T1000 (cell line): Measurements from ENCODE around the gene RIIAD1.
"Not testable (repeated sequence)": the region's sequence is repeated elsewhere in the genome, so short reads cannot be mapped to it uniquely, and the experiment has no call there.

ENCODE experiments used
- DNase-seq: peaks from one replicate; lab custom pipeline; 2025; ENCODE audit warnings: mixed read lengths; lab: John Stamatoyannopoulos, UW

Gene RIIAD1

GRCh38 chr1:151733995-151734394 is 12.7 kb downstream of the RIIAD1 start:
- DNase-seq, result not testable (repeated sequence)

- no peak for DNase-seq
These were observed 15.7 kb downstream of the RIIAD1 start for GRCh38 chr1:151737026-151737425.

- DNase-seq, result no peak
These were observed 16.2 kb downstream of the RIIAD1 start for GRCh38 chr1:151737479-151737878.

GRCh38 chr1:151739590-151740355 is 18.5 kb downstream of the RIIAD1 start:
- DNase-seq, result no peak

- no peak for DNase-seq
These were observed 20.2 kb downstream of the RIIAD1 start for GRCh38 chr1:151741516-151741915.

- DNase-seq, result no peak
These were observed 35.0 kb downstream of the RIIAD1 start for GRCh38 chr1:151756291-151756690.

GRCh38 chr1:151759241-151759640 is 37.9 kb downstream of the RIIAD1 start:
- no peak for DNase-seq

- DNase-seq, result no peak
These were observed 39.5 kb downstream of the RIIAD1 start for GRCh38 chr1:151760597-151761385.

- peak; percentile 62 for DNase-seq
These were observed 41.9 kb downstream of the RIIAD1 start, which contains the start of gene MRPL9 for GRCh38 chr1:151762941-151763921. MRPL9 (minus strand) TSS chr1:151763496; CDS start chr1:151763479, 17 bp downstream.

GRCh38 chr1:151763990-151764389 is 42.7 kb downstream of the RIIAD1 start:
- DNase-seq, result no peak

- DNase-seq, result not testable (repeated sequence)
These were observed 47.2 kb downstream of the RIIAD1 start for GRCh38 chr1:151768351-151769066.

GRCh38 chr1:151769270-151769669 is 47.9 kb downstream of the RIIAD1 start:
- not testable (repeated sequence) for DNase-seq

- DNase-seq, result no peak
These were observed 52.4 kb downstream of the RIIAD1 start for GRCh38 chr1:151773702-151774101.

GRCh38 chr1:151774256-151774922 is 53.1 kb downstream of the RIIAD1 start:
- no peak for DNase-seq

GRCh38 chr1:151775894-151776664 is 54.8 kb downstream of the RIIAD1 start:
- no peak for DNase-seq

GRCh38 chr1:151776665-151777062 is 55.3 kb downstream of the RIIAD1 start:
- no peak for DNase-seq

- DNase-seq, result no peak
These were observed 56.0 kb downstream of the RIIAD1 start for GRCh38 chr1:151777317-151777716.
